Measurements from ENCODE around the gene STIM2.

- no peak for TF ChIP-seq POLR2AphosphoS5 (IDR thresholded peaks at IDR 0.05; ENCODE audit: low read depth, low read length)
- no peak for TF ChIP-seq POLR2A (IDR thresholded peaks at IDR 0.05; ENCODE audit: low read depth, low read length)
- TF ChIP-seq TAF1 (IDR thresholded peaks at IDR 0.05; ENCODE audit: low read depth, low read length), result no peak
- no peak for TF ChIP-seq POU2F2 (IDR thresholded peaks at IDR 0.05; ENCODE audit: low read depth, low read length)
- TF ChIP-seq SPI1 (IDR thresholded peaks at IDR 0.05; ENCODE audit: low read depth, low read length), result no peak
- TF ChIP-seq PAX5 (IDR thresholded peaks at IDR 0.05; ENCODE audit: insufficient read depth, low read length, severe bottlenecking), result no peak
Observed at GRCh38 chr4:27018076-27018475, 157.4 kb downstream of the STIM2 start.

All from GM12891 (cell line).